ENCODE data around the gene USP22. TPM values are rescaled to one million over a fixed set of nuclear protein-coding genes. Genes with fewer than 3 reads are reported as not detected.

Gene USP22
- total RNA-seq, 5 donors from 2014 or later (not counting 1 experiment from before 2014, with no cell fraction given) = 128 to 184 (median 136) TPM

DNA sequence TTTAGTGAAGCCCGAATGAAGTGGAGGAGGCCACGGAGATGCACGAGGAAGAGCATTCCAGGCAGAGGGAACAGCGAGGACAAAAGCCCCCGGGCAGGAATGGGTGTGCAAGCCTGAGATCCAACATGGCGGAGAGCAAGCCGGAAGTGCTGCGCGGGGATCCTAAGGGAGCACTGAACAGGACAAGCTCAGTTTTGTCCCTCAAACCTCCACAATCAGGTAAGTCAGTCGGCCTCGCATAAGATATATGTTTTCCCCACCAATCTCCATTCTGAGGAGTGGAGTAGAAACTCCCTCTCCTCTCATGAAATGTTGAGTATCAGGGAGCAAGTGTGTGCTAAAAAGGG is 32.9 kb upstream of the USP22 start:
- Histone ChIP-seq H3K36me3 (ENCODE audit: control insufficient read depth in 2 of 2, extremely low read depth in 1 of 2, insufficient read depth in 1 of 2, low read length in 1 of 2) (no peaks in the 10 kb centered on the region), H3K27me3 (replicated peaks in 1 of 2; ENCODE audit: control insufficient read depth in 2 of 2, extremely low read depth in 1 of 2, insufficient read depth in 2 of 2, low read length in 1 of 2) (peaks cover 0 to 7% of the 10 kb centered on the region in 2 experiments), H3K4me3 (ENCODE audit: control insufficient read depth in 1 of 2, extremely low read depth in 1 of 2, low read length in 1 of 2) (no peak overlapping the region), H3K27ac (ENCODE audit: low read length) (no peak overlapping the region), H3K9me3 (no peaks in the 10 kb centered on the region), H3K4me1 (ENCODE audit: control insufficient read depth in 1 of 2, extremely low read depth in 1 of 2, insufficient read depth in 2 of 2, low read length in 2 of 2) (no peaks in the 10 kb centered on the region)
- CTCF ChIA-PET = no interaction called here
- no peaks in the 10 kb centered on the region for H3K9me3 Mint-ChIP-seq
- peaks cover 6% of the 10 kb centered on the region in 2 donors for H3K27me3 Mint-ChIP-seq
- POLR2A ChIA-PET = no interaction called here
- ATAC-seq (replicated peaks in 1 of 4) (no peak), DNase-seq (no peak)
- no peak overlapping the region for H3K4me3 Mint-ChIP-seq
- H3K36me3 Mint-ChIP-seq = no peaks in the 10 kb centered on the region
- 91% methylated on average over 6 of the region's 11 CpGs for WGBS (ENCODE audit: insufficient coverage)
- no peaks in the 10 kb centered on the region for H3K4me1 Mint-ChIP-seq
- H3K27ac Mint-ChIP-seq = no peak overlapping the region

DNA sequence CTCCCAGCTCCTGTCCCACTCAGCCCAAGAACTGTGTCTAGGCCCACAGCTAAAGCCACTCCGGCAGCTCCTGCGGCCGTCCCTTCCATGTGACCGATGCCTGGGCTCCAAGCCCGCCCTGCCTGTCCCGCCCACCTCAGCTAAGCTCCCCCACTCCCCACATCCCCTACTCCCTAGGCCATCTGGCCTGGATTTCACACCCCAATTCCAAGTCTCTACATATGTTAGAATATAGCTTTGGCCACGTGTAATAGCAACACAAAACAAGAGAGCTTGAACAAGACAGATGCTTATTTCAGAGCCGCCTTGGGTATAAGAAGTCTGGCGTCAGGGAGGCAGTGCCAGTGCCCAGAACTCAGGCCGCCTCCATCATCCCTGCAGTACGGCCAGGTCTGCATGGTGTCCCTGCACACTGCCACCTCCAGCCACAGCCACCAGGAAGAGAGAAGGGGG is 30.0 kb upstream of the USP22 start:
- H3K4me1 ChIP-seq (ENCODE audit: control insufficient read depth in 1 of 2, extremely low read depth in 1 of 2, insufficient read depth in 2 of 2, low read length in 2 of 2) = no peaks in the 10 kb centered on the region
- H3K36me3 Mint-ChIP-seq = no peaks in the 10 kb centered on the region
- H3K4me1 Mint-ChIP-seq = no peaks in the 10 kb centered on the region
- no peak for DNase-seq
- H3K9me3 ChIP-seq = no peaks in the 10 kb centered on the region
- no peak overlapping the region for H3K27ac Mint-ChIP-seq
- 100% methylated on average over 2 of the region's 11 CpGs for WGBS (ENCODE audit: insufficient coverage)
- H3K27ac ChIP-seq (ENCODE audit: low read length) = no peak overlapping the region
- no peaks in the 10 kb centered on the region for H3K36me3 ChIP-seq (ENCODE audit: control insufficient read depth in 2 of 2, extremely low read depth in 1 of 2, insufficient read depth in 1 of 2, low read length in 1 of 2)
- H3K9me3 Mint-ChIP-seq = peaks cover 0 to 4% (median 0%) of the 10 kb centered on the region in 3 donors
- ChIA-PET CTCF (interaction anchor here (0.5 to 0.6 kb wide), 2 partner anchors 220 to 411 kb away, joined by 4 to 5 read pairs; no protein-coding TSS in a partner anchor), POLR2A (no interaction called here)
- no peak for ATAC-seq (replicated peaks in 1 of 4)
- no peak overlapping the region for H3K4me3 ChIP-seq (ENCODE audit: control insufficient read depth in 1 of 2, extremely low read depth in 1 of 2, low read length in 1 of 2)
- H3K4me3 Mint-ChIP-seq = no peak overlapping the region
- H3K27me3 Mint-ChIP-seq = peaks cover 0 to 2% of the 10 kb centered on the region in 2 donors
- peaks cover 0 to 7% of the 10 kb centered on the region in 2 experiments for H3K27me3 ChIP-seq (replicated peaks in 1 of 2; ENCODE audit: control insufficient read depth in 2 of 2, extremely low read depth in 1 of 2, insufficient read depth in 2 of 2, low read length in 1 of 2)

DNA sequence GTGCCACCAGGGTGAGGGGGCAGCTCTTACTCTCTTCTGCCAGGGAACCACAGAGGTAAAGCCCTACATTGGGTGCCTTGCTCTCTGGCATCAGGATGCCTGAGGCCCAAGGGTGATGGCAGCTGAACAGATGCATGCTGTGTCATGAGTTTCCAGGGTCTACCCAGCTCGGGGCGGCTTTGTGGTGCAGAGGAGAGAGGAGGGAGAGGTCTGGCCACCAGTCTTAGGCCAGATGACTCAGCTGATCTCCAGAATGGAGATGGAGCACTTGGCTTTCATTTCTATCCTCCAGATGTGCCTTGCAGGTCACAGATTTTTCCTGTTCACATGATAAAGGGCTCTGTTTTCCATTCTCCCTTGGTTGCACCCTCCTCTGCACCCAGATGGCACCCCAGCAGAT is 23.6 kb upstream of the USP22 start:
- Mint-ChIP-seq H3K27ac (no peak overlapping the region), H3K36me3 (no peaks in the 10 kb centered on the region), H3K4me3 (no peak overlapping the region), H3K27me3 (peaks cover 0 to 3% of the 10 kb centered on the region in 2 donors), H3K4me1 (peaks cover 0 to 4% (median 0%) of the 10 kb centered on the region in 3 donors), H3K9me3 (peaks cover 0 to 4% (median 0%) of the 10 kb centered on the region in 3 donors)
- no peaks in the 10 kb centered on the region for H3K4me1 ChIP-seq (ENCODE audit: control insufficient read depth in 1 of 2, extremely low read depth in 1 of 2, insufficient read depth in 2 of 2, low read length in 2 of 2)
- POLR2A ChIA-PET = no interaction called here
- 57% methylated on average over 2 of the region's 2 CpGs for WGBS (ENCODE audit: insufficient coverage)
- CTCF ChIA-PET = no interaction called here
- H3K36me3 ChIP-seq (ENCODE audit: control insufficient read depth in 2 of 2, extremely low read depth in 1 of 2, insufficient read depth in 1 of 2, low read length in 1 of 2) = no peaks in the 10 kb centered on the region
- H3K9me3 ChIP-seq = no peaks in the 10 kb centered on the region
- no peak overlapping the region for H3K4me3 ChIP-seq (ENCODE audit: control insufficient read depth in 1 of 2, extremely low read depth in 1 of 2, low read length in 1 of 2)
- no peak for ATAC-seq (replicated peaks in 1 of 4)
- H3K27me3 ChIP-seq (replicated peaks in 1 of 2; ENCODE audit: control insufficient read depth in 2 of 2, extremely low read depth in 1 of 2, insufficient read depth in 2 of 2, low read length in 1 of 2) = peaks cover 0 to 17% of the 10 kb centered on the region in 2 experiments
- DNase-seq = no peak
- H3K27ac ChIP-seq (ENCODE audit: low read length) = no peak overlapping the region

DNA sequence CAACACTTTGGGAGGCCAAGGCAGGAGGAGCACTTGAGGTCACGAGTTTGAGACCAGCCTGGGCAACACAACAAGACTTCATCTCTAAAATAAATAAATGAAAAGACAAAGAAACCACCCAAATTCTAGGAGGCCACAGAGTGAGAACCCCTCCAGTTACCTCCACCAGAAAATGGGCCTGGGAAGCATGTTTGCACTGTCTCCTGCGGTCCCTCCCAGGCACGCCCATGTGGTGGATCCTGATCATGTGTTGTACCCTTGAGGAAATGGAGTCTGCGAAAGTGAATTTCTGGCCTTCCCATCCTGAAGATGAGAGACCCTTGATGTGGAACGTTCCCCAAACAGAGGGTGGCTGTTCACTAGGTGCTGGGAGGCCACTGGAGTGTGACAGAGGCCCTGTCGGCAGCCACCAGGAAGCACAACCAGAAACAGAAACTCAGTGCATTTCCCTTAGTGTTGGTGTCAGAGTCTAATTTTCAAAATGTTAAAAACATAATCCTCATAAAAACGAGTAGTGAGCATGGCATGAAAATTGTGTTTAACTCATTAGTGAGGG is 19.2 kb upstream of the USP22 start:
- Histone ChIP-seq H3K9me3 (no peaks in the 10 kb centered on the region), H3K36me3 (ENCODE audit: control insufficient read depth in 2 of 2, extremely low read depth in 1 of 2, insufficient read depth in 1 of 2, low read length in 1 of 2) (no peaks in the 10 kb centered on the region), H3K4me1 (ENCODE audit: control insufficient read depth in 1 of 2, extremely low read depth in 1 of 2, insufficient read depth in 2 of 2, low read length in 2 of 2) (no peaks in the 10 kb centered on the region), H3K27ac (ENCODE audit: low read length) (no peak overlapping the region), H3K27me3 (replicated peaks in 1 of 2; ENCODE audit: control insufficient read depth in 2 of 2, extremely low read depth in 1 of 2, insufficient read depth in 2 of 2, low read length in 1 of 2) (peaks cover 0 to 45% of the 10 kb centered on the region in 2 experiments), H3K4me3 (ENCODE audit: control insufficient read depth in 1 of 2, extremely low read depth in 1 of 2, low read length in 1 of 2) (no peak overlapping the region)
- H3K36me3 Mint-ChIP-seq = no peaks in the 10 kb centered on the region
- CTCF ChIA-PET = no interaction called here
- H3K9me3 Mint-ChIP-seq = no peaks in the 10 kb centered on the region
- H3K27me3 Mint-ChIP-seq = peaks cover 0 to 6% of the 10 kb centered on the region in 2 donors
- H3K27ac Mint-ChIP-seq = no peak overlapping the region
- DNase-seq (no peak), ATAC-seq (replicated peaks in 1 of 4) (no peak)
- POLR2A ChIA-PET = no interaction called here
- 73% methylated on average over 5 of the region's 7 CpGs for WGBS (ENCODE audit: insufficient coverage)
- H3K4me1 Mint-ChIP-seq = peaks cover 0 to 4% (median 0%) of the 10 kb centered on the region in 3 donors
- H3K4me3 Mint-ChIP-seq = no peak overlapping the region

DNA sequence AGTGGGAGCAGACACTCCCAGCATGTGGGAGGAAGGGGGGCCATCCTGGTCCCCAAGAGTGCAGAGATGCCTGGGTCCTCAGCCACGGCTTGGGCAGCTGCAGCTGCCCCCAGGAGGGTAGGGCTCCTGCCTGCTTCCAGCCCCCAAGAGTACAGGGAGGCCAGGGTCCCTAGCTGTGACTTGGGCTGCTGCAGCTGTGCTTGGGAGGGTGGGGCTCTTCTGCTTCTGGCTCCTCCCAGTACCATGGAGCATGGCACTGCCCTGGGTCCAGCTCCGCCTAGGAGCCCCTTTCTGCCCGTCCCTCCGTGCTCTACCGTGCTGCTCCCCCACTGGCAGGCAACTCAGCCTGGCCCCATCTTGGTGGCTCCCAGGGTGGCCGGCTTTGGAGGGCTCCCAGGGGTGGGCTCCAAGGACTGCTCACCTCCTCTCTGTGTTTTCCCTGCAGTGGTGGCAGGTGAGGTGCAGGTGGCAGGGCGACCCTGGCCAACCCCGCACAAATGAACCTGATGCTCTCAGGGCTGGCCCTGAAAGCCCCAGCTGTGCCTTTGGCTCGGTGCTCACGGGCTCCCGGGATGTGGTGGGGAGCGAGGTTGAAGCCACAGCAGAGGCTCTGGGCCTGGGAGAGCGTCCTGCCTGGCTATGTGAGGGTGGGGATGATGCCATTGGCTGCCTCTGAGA is 18.5 kb upstream of the USP22 start:
- ChIA-PET CTCF (no interaction called here), POLR2A (no interaction called here)
- no peak for ATAC-seq (replicated peaks in 1 of 4)
- Mint-ChIP-seq H3K27me3 (peaks cover 0 to 6% of the 10 kb centered on the region in 2 donors), H3K4me1 (peaks cover 0 to 4% (median 0%) of the 10 kb centered on the region in 3 donors), H3K4me3 (no peak overlapping the region), H3K9me3 (no peaks in the 10 kb centered on the region), H3K27ac (no peak overlapping the region), H3K36me3 (no peaks in the 10 kb centered on the region)
- H3K9me3 ChIP-seq = no peaks in the 10 kb centered on the region
- no peak overlapping the region for H3K4me3 ChIP-seq (ENCODE audit: control insufficient read depth in 1 of 2, extremely low read depth in 1 of 2, low read length in 1 of 2)
- H3K36me3 ChIP-seq (ENCODE audit: control insufficient read depth in 2 of 2, extremely low read depth in 1 of 2, insufficient read depth in 1 of 2, low read length in 1 of 2) = no peaks in the 10 kb centered on the region
- WGBS (ENCODE audit: insufficient coverage) = 82% methylated on average over 12 of the region's 13 CpGs
- peaks cover 0 to 43% of the 10 kb centered on the region in 2 experiments for H3K27me3 ChIP-seq (replicated peaks in 1 of 2; ENCODE audit: control insufficient read depth in 2 of 2, extremely low read depth in 1 of 2, insufficient read depth in 2 of 2, low read length in 1 of 2)
- no peak overlapping the region for H3K27ac ChIP-seq (ENCODE audit: low read length)
- no peaks in the 10 kb centered on the region for H3K4me1 ChIP-seq (ENCODE audit: control insufficient read depth in 1 of 2, extremely low read depth in 1 of 2, insufficient read depth in 2 of 2, low read length in 2 of 2)
- DNase-seq = no peak

DNA sequence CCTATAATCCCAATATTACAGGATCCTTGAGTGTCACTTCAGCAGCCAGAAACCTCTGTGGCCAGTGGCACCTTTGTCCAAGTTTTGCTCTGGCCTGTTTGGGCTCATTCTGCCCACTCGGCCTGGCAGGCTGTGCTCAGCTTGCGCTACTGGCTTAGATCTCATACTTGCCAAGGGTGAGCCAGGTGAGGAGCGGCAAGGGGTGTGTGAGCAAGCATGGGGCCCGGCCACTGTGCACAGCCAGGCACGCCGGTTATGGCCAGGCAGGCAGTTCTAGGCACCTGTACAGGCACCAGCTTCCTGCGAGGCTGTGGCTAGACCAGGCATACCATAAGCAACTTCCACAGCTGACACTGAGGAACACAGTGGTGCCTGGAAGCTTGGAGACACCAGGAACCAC is 16.9 kb upstream of the USP22 start:
- no peaks in the 10 kb centered on the region for H3K36me3 Mint-ChIP-seq
- peaks cover 0 to 38% of the 10 kb centered on the region in 2 experiments for H3K27me3 ChIP-seq (replicated peaks in 1 of 2; ENCODE audit: control insufficient read depth in 2 of 2, extremely low read depth in 1 of 2, insufficient read depth in 2 of 2, low read length in 1 of 2)
- 97% methylated on average over 6 of the region's 7 CpGs for whole genome bisulfite sequencing (ENCODE audit: insufficient coverage)

More for the DNA sequence above, 16.9 kb upstream of the USP22 start:
- H3K9me3 ChIP-seq = no peaks in the 10 kb centered on the region
- peaks cover 0 to 8% of the 10 kb centered on the region in 2 donors for H3K27me3 Mint-ChIP-seq
- CTCF ChIA-PET = interaction anchor here (0.6 to 0.9 kb wide), 2 partner anchors 16 to 32 kb away, joined by 3 to 4 read pairs; partner anchors contain the start of gene USP22 (in 1 of the 2)
- H3K9me3 Mint-ChIP-seq = no peaks in the 10 kb centered on the region
- no peak overlapping the region for H3K4me3 ChIP-seq (ENCODE audit: control insufficient read depth in 1 of 2, extremely low read depth in 1 of 2, low read length in 1 of 2)
- ATAC-seq (replicated peaks in 1 of 4) = no peak
- POLR2A ChIA-PET = no interaction called here
- peaks cover 0 to 4% (median 0%) of the 10 kb centered on the region in 3 donors for H3K4me1 Mint-ChIP-seq
- DNase-seq = no peak
- H3K4me1 ChIP-seq (ENCODE audit: control insufficient read depth in 1 of 2, extremely low read depth in 1 of 2, insufficient read depth in 2 of 2, low read length in 2 of 2) = no peaks in the 10 kb centered on the region
- H3K27ac ChIP-seq (ENCODE audit: low read length) = no peak overlapping the region
- no peak overlapping the region for H3K27ac Mint-ChIP-seq
- H3K4me3 Mint-ChIP-seq = no peak overlapping the region
- no peaks in the 10 kb centered on the region for H3K36me3 ChIP-seq (ENCODE audit: control insufficient read depth in 2 of 2, extremely low read depth in 1 of 2, insufficient read depth in 1 of 2, low read length in 1 of 2)

All from T-cell (primary cell).